Breast epithelium (tissue), 3 donors: ENCODE measurements around the gene HYDIN.
"Not testable (repeated sequence)": the region's sequence is repeated elsewhere in the genome, so short reads cannot be mapped to it uniquely, and the experiment has no call there.

Experiments used
- CTCF ChIP-seq, 3 donors: fragments of 450-650 bp; IDR thresholded peaks; one replicate each; pipeline ENCODE4 v1.5.1; 2016 to 2017; ENCODE audit warnings: antibody characterized with exemption in 3 of 3, mild to moderate bottlenecking in 3 of 3, moderate library complexity in 3 of 3
- POLR2AphosphoS5 ChIP-seq, 3 donors: sonication (generic); formaldehyde crosslinking; IDR thresholded peaks; one replicate each; pipeline ENCODE4 v1.6.1; 2017; ENCODE audit warnings: antibody characterized with exemption in 3 of 3

- TF ChIP-seq CTCF, POLR2AphosphoS5 (IDR thresholded peaks at IDR 0.05): not testable (repeated sequence)
These were observed 124.6 kb downstream of the HYDIN start for GRCh38 chr16:71105881-71106280.
